B cell (primary cell): ENCODE data around the gene TOX2. TPM values are rescaled to one million over a fixed set of nuclear protein-coding genes. Genes with fewer than 3 reads are reported as not detected.

Experiments used
- ATAC-seq: fragments of 200-7000 bp; cut with Tn5 transposase; one replicate; pipeline ENCODE4 v1.10.0; 2021; ENCODE audit warnings: low read depth, mild to moderate bottlenecking, moderate number of reproducible peaks, moderate library complexity
- CTCF ChIA-PET: fragments of 350-600 bp; sonication (Branson Sonifier 250); formaldehyde crosslinking; loops from one replicate; lab custom pipeline; 2021; ENCODE audit warnings: antibody characterized with exemption, inconsistent platforms; lab: Charles Lee
- POLR2A ChIA-PET: fragments of 350-600 bp; sonication (Branson Sonifier 250); formaldehyde crosslinking; loops from one replicate; lab custom pipeline; 2021; ENCODE audit warnings: antibody characterized with exemption; lab: Charles Lee
- DNase-seq: peaks from one replicate; pipeline ENCODE4 v3.0.0; 2013
- H2AFZ ChIP-seq: 2 replicates; pipeline ENCODE4 v1.6.1; 2012; ENCODE audit warnings: mild to moderate bottlenecking, low read depth, low read length; ENCODE audit not compliant: insufficient read depth, poor library complexity, severe bottlenecking
- H3K27ac ChIP-seq, 2 donors: 1 replicate in 1 of 2; 2 replicates in 1 of 2; pipeline ENCODE4 v1.5.1; 2012 to 2013; ENCODE audit warnings: low read length in 2 of 2, mild to moderate bottlenecking in 2 of 2, moderate library complexity in 1 of 2
- H3K27me3 ChIP-seq, 4 experiments: fragments of 200-600 bp in 1 of 4; sonication (generic) in 1 of 4; replicated peaks in 1 of 4; 1 replicate in 2 of 4; 2 replicates in 2 of 4; pipeline versions ENCODE4 v1.6.1 to v1.7.0; 2013 to 2016; ENCODE audit warnings: low read length in 3 of 4, mild to moderate bottlenecking in 2 of 4, mixed read lengths in 1 of 4, moderate library complexity in 1 of 4; ENCODE audit not compliant: insufficient read depth in 4 of 4, control insufficient read depth in 3 of 4; ENCODE audit errors: control extremely low read depth in 1 of 4
- H3K36me3 ChIP-seq, 2 experiments: replicated peaks in 1 of 2; 1 replicate in 1 of 2; 2 replicates in 1 of 2; pipeline versions ENCODE4 v1.6.1 to v1.7.1; 2013; ENCODE audit warnings: low read length in 1 of 2; ENCODE audit not compliant: insufficient read depth in 2 of 2, control insufficient read depth in 1 of 2; ENCODE audit errors: control extremely low read depth in 1 of 2, extremely low read depth in 1 of 2
- H3K4me1 ChIP-seq, 2 donors: fragments of 200-600 bp in 1 of 2; sonication (generic) in 1 of 2; 1 replicate in 1 of 2; 2 replicates in 1 of 2; pipeline versions ENCODE4 v1.5.1 to v1.6.1; 2013 to 2017; ENCODE audit warnings: low read length in 2 of 2; ENCODE audit not compliant: control insufficient read depth in 2 of 2, insufficient read depth in 2 of 2
- H3K4me2 ChIP-seq: replicated peaks from 2 replicates; pipeline ENCODE3; 2012; ENCODE audit warnings: mild to moderate bottlenecking, low read depth, low read length; ENCODE audit not compliant: poor library complexity, severe bottlenecking
- H3K4me3 ChIP-seq, 5 experiments: fragments of 200-600 bp in 1 of 5; sonication (generic) in 1 of 5; 1 replicate in 3 of 5; 2 replicates in 2 of 5; pipeline versions ENCODE4 v1.5.1 to v1.7.0; 2011 to 2016; ENCODE audit warnings: low read length in 4 of 5, mild to moderate bottlenecking in 4 of 5, low read depth in 2 of 5, control low read depth in 1 of 5, moderate library complexity in 1 of 5; ENCODE audit not compliant: insufficient read depth in 1 of 5; ENCODE audit errors: control extremely low read depth in 1 of 5, extremely low read depth in 1 of 5
- H3K79me2 ChIP-seq: fragments of 200-600 bp; sonication (generic); one replicate; pipeline ENCODE4 v1.6.0; 2016; ENCODE audit warnings: low read length; ENCODE audit not compliant: control insufficient read depth, insufficient read depth
- H3K9ac ChIP-seq: fragments of 200-600 bp; sonication (generic); 2 replicates; pipeline ENCODE4 v1.6.1; 2017; ENCODE audit warnings: mild to moderate bottlenecking, low read length, moderate library complexity
- H3K9me3 ChIP-seq, 3 donors: one replicate each; pipeline versions ENCODE4 v1.6.1 to v1.7.1; 2013; ENCODE audit warnings: low read length in 2 of 3; ENCODE audit not compliant: control insufficient read depth in 2 of 3, insufficient read depth in 1 of 3; ENCODE audit errors: control extremely low read depth in 1 of 3
- H4K20me1 ChIP-seq: 2 replicates; pipeline ENCODE4 v1.6.0; 2012; ENCODE audit warnings: mild to moderate bottlenecking, low read length; ENCODE audit not compliant: insufficient read depth, control insufficient read depth, poor library complexity, severe bottlenecking
- H3K27ac Mint-ChIP-seq: one replicate; pipeline ENCODE4 v1.8.0; 2021; ENCODE audit warnings: mixed read lengths
- H3K27me3 Mint-ChIP-seq: one replicate; pipeline ENCODE4 v1.8.0; 2021; ENCODE audit warnings: mixed read lengths
- H3K4me1 Mint-ChIP-seq: one replicate; pipeline ENCODE4 v1.8.0; 2021; ENCODE audit warnings: mixed read lengths
- H3K4me3 Mint-ChIP-seq: one replicate; pipeline ENCODE4 v1.8.0; 2021; ENCODE audit warnings: mixed read lengths
- H3K9me3 Mint-ChIP-seq: one replicate; pipeline ENCODE4 v1.8.0; 2022; ENCODE audit warnings: mixed read lengths; ENCODE audit not compliant: insufficient read depth
- CTCF ChIP-seq: fragments of 200-600 bp; IDR thresholded peaks from one replicate; pipeline ENCODE4 v1.8.0; 2022; ENCODE audit warnings: antibody characterized with exemption, mild to moderate bottlenecking
- EZH2 ChIP-seq: IDR thresholded peaks from 2 replicates; pipeline ENCODE4 v1.6.1; 2012; ENCODE audit warnings: borderline replicate concordance, low read depth, mild to moderate bottlenecking, moderate library complexity, low read length; ENCODE audit not compliant: insufficient read depth, poor library complexity, severe bottlenecking
- WGBS: methylation state at CpG from one replicate; pipeline ENCODE4 v1.1.5; 2013; ENCODE audit warnings: missing lambda C conversion rate; ENCODE audit not compliant: insufficient coverage; 5-methylcytosine and 5-hydroxymethylcytosine counted together
- intact Hi-C: fragments of 100-400 bp; cut with micrococcal nuclease; formaldehyde crosslinking; loops from one replicate; pipeline ENCODE4 v1.10.0; 2022
- polyA plus RNA-seq: library from polyadenylated mRNA; depleted of rRNA; stranded (reverse); fragments of >200 nt; gene quantifications from 2 replicates; pipeline ENCODE4 v1.2.3, GENCODE V29; 2012
- total RNA-seq, 2 donors: library from RNA; stranded (reverse); fragments of 120-200 nt in 1 of 2; gene quantifications; 1 replicate in 1 of 2; 2 replicates in 1 of 2; pipeline versions ENCODE4 v1.2.3 to v1.2.4, GENCODE V29; 2013 to 2022

Gene TOX2
- total and polyA plus RNA-seq, 2 donors (not counting 1 experiment from before 2014, with no cell fraction given) = 1.2 to 4.1 TPM

- Mint-ChIP-seq H3K4me1 (no peaks in the 10 kb centered on the region), H3K9me3 (peaks cover 2% of the 10 kb centered on the region), H3K4me3 (no peak overlapping the region), H3K27me3 (peaks cover 50% of the 10 kb centered on the region), H3K27ac (no peak overlapping the region)
- Histone ChIP-seq H2AFZ (no peak overlapping the region), H3K4me1 (no peaks in the 10 kb centered on the region), H3K9ac (no peak overlapping the region), H3K36me3 (no peaks in the 10 kb centered on the region), H4K20me1 (no peaks in the 10 kb centered on the region), H3K79me2 (no peaks in the 10 kb centered on the region), H3K4me2 (no peak overlapping the region), H3K4me3 (no peak overlapping the region), H3K27ac (no peak overlapping the region), H3K27me3 (peaks cover 0 to 7% (median 2%) of the 10 kb centered on the region in 4 experiments), H3K9me3 (no peaks in the 10 kb centered on the region)
- TF ChIP-seq CTCF (no peak), EZH2 (no peak)
- WGBS = 93% methylated on average over 1 of the region's 1 CpG
- intact Hi-C loops = no loop called here
- ChIA-PET CTCF (no interaction called here), POLR2A (no interaction called here)
- ATAC-seq (no peak), DNase-seq (no peak)
Observed at GRCh38 chr20:44039147-44039546, 124.5 kb downstream of the TOX2 start.

- no peaks in the 10 kb centered on the region for H4K20me1 ChIP-seq
- Mint-ChIP-seq H3K9me3 (peaks cover 2% of the 10 kb centered on the region), H3K27ac (no peak overlapping the region), H3K27me3 (peaks cover 51% of the 10 kb centered on the region), H3K4me1 (no peaks in the 10 kb centered on the region), H3K4me3 (no peak overlapping the region)
- no peak overlapping the region for H3K27ac ChIP-seq
- no peaks in the 10 kb centered on the region for H3K79me2 ChIP-seq
- WGBS = 73% methylated on average over 9 of the region's 10 CpGs
- no peak overlapping the region for H3K4me2 ChIP-seq
- H2AFZ ChIP-seq = no peak overlapping the region
- TF ChIP-seq EZH2 (no peak), CTCF (no peak)
- POLR2A ChIA-PET = no interaction called here
- intact Hi-C loops = no loop called here
- H3K9ac ChIP-seq = no peak overlapping the region
- H3K4me1 ChIP-seq = no peaks in the 10 kb centered on the region
- H3K9me3 ChIP-seq = no peaks in the 10 kb centered on the region
- DNase-seq (no peak), ATAC-seq (no peak)
- H3K27me3 ChIP-seq = peaks cover 0 to 7% (median 2%) of the 10 kb centered on the region in 4 experiments
- H3K4me3 ChIP-seq = no peak overlapping the region
- CTCF ChIA-PET = no interaction called here
- no peaks in the 10 kb centered on the region for H3K36me3 ChIP-seq
Observed at GRCh38 chr20:44039741-44040140, 125.1 kb downstream of the TOX2 start.
